Aorta (tissue), 5 donors: Measurements from ENCODE around the gene FAM3A. TPM values are rescaled to one million over a fixed set of nuclear protein-coding genes. Genes with fewer than 3 reads are reported as not detected.
"Not testable (repeated sequence)": the region's sequence is repeated elsewhere in the genome, so short reads cannot be mapped to it uniquely, and the experiment has no call there.

Source experiments
- ATAC-seq: fragments of 200-7000 bp; cut with Tn5 transposase; one replicate; pipeline ENCODE4 v1.9.1; 2022; ENCODE audit warnings: moderate library complexity; ENCODE audit not compliant: low FRiP score
- DNase-seq, 2 donors: peaks; one replicate each; pipeline ENCODE4 v3.0.0-alpha.2; 2020
- H3K27ac ChIP-seq, 2 donors: one replicate each; pipeline ENCODE4 v1.5.1; 2013; ENCODE audit warnings: low read length in 2 of 2, mild to moderate bottlenecking in 2 of 2, moderate library complexity in 2 of 2, control low read depth in 1 of 2, inconsistent platforms in 1 of 2, low read depth in 1 of 2
- H3K27me3 ChIP-seq, 2 donors: one replicate each; pipeline ENCODE4 v1.6.1; 2013; ENCODE audit warnings: control low read depth in 1 of 2, low read length in 1 of 2, mild to moderate bottlenecking in 1 of 2, moderate library complexity in 1 of 2; ENCODE audit not compliant: insufficient read depth in 2 of 2, control insufficient read depth in 1 of 2
- H3K36me3 ChIP-seq, 2 donors: one replicate each; pipeline ENCODE4 v1.6.1; 2013; ENCODE audit warnings: control low read depth in 1 of 2, low read length in 1 of 2, mild to moderate bottlenecking in 1 of 2; ENCODE audit not compliant: insufficient read depth in 2 of 2, control insufficient read depth in 1 of 2
- H3K4me1 ChIP-seq, 2 donors: one replicate each; pipeline ENCODE4 v1.6.1; 2013; ENCODE audit warnings: low read length in 2 of 2, control low read depth in 1 of 2, mild to moderate bottlenecking in 1 of 2, moderate library complexity in 1 of 2; ENCODE audit not compliant: insufficient read depth in 2 of 2, control insufficient read depth in 1 of 2
- H3K4me3 ChIP-seq, 2 donors: one replicate each; pipeline ENCODE4 v1.5.1; 2013; ENCODE audit warnings: low read length in 2 of 2, control low read depth in 1 of 2, mild to moderate bottlenecking in 1 of 2
- H3K9me3 ChIP-seq: one replicate; pipeline ENCODE4 v1.6.1; 2013; ENCODE audit warnings: mild to moderate bottlenecking, low read length; ENCODE audit not compliant: control insufficient read depth
- WGBS, 2 donors: extraction: QIAGEN DNeasy Blood & Tissue Kit; methylation state at CpG; one replicate each; pipeline ENCODE4 v1.1.7; 2013; 5-methylcytosine and 5-hydroxymethylcytosine counted together
- intact Hi-C, 2 donors: fragments of 100-400 bp; cut with DNase I; formaldehyde crosslinking; loops; one replicate each; pipeline versions ENCODE4 v1.14.2 to v1.15.0; 2022
- polyA plus RNA-seq, 2 donors: library from polyadenylated mRNA; stranded (reverse); fragments of 200-250 nt; gene quantifications; one replicate each; pipeline ENCODE4 v1.2.3, GENCODE V29; 2013
- total RNA-seq, 2 donors: library from RNA; stranded (reverse); fragmentation: NEBNext Ultra II Directional; extraction: Animal tissue kit (Norgen Biotek cat#: 25700); gene quantifications; one replicate each; pipeline ENCODE4 v1.2.1, GENCODE V29; 2021
- donor health status: healthy with polysubstance abuse.
- donor health status: Bipolar disorder and iron deficiency.
- donor health status: DM: no; HTN: no; CAD: no.
- donor health status: DM: no; HTN: no; CAD: no.
- donor health status: DM: yes; HTN: yes; CAD: no.

Gene FAM3A
- total and polyA plus RNA-seq, 4 donors: 26.1 to 101 (median 38.0) TPM

- H3K4me3 ChIP-seq, DNase-seq, intact Hi-C loops, H3K4me1 ChIP-seq, H3K36me3 ChIP-seq, ATAC-seq, H3K9me3 ChIP-seq, H3K27me3 ChIP-seq: not testable (repeated sequence)
- 78 to 79% methylated on average over 7 of the region's 7 CpGs for WGBS, 2 donors
- H3K27ac ChIP-seq: peak overlapping the region in 1 of 2 donors; percentile 87
Observed at GRCh38 chrX:154540365-154540764, 24.3 kb upstream of the FAM3A start.

- no peaks in the 10 kb centered on the region for H3K36me3 ChIP-seq
- H3K27ac ChIP-seq: no peak overlapping the region
- 87 to 92% methylated on average over 8 of the region's 8 CpGs for WGBS, 2 donors
- intact Hi-C loops: loop anchor here (5.0 to 10.0 kb wide), 2 partner anchors 134 to 1582 kb away; partner anchors contain the start of gene DNASE1L1 (in 1 of the 2)
- no peak overlapping the region for H3K4me3 ChIP-seq
- H3K27me3 ChIP-seq: no peaks in the 10 kb centered on the region
- DNase-seq: no peak
- no peak for ATAC-seq
- H3K4me1 ChIP-seq: no peaks in the 10 kb centered on the region
- H3K9me3 ChIP-seq: no peaks in the 10 kb centered on the region
Observed at GRCh38 chrX:154539077-154539476, 23.0 kb upstream of the FAM3A start.

GRCh38 chrX:154535892-154536291 is 19.9 kb upstream of the FAM3A start:
- intact Hi-C loops: loop anchor here (5.0 to 10.0 kb wide), 2 partner anchors 131 to 1579 kb away; partner anchors contain the start of gene DNASE1L1 (in 1 of the 2)
- Histone ChIP-seq H3K27ac (no peak overlapping the region), H3K36me3 (no peaks in the 10 kb centered on the region), H3K27me3 (no peaks in the 10 kb centered on the region), H3K9me3 (no peaks in the 10 kb centered on the region), H3K4me3 (no peak overlapping the region), H3K4me1 (no peaks in the 10 kb centered on the region)
- WGBS, 2 donors: 83 to 85% methylated on average over 9 of the region's 9 CpGs
- ATAC-seq (no peak), DNase-seq (no peak)

GRCh38 chrX:154534526-154535322 is 18.7 kb upstream of the FAM3A start:
- no peaks in the 10 kb centered on the region for H3K27me3 ChIP-seq
- peak; percentile 93 to 97 for DNase-seq
- intact Hi-C loops: loop anchor here (5.0 to 10.0 kb wide), 3 partner anchors 130 to 1577 kb away; partner anchors contain the start of genes DNASE1L1 (in 1 of the 2) and RPL10 (in 1 of the 2)
- ATAC-seq: peak; percentile 94
- H3K4me3 ChIP-seq: no peak overlapping the region
- H3K36me3 ChIP-seq: no peaks in the 10 kb centered on the region
- no peaks in the 10 kb centered on the region for H3K4me1 ChIP-seq
- no peaks in the 10 kb centered on the region for H3K9me3 ChIP-seq
- WGBS, 2 donors: 11 to 21% methylated on average over 34 of the region's 34 CpGs
- peak overlapping the region in 1 of 2 donors; percentile 2 for H3K27ac ChIP-seq

- 91 to 95% methylated on average over 23 of the region's 23 CpGs for WGBS, 2 donors
- no peaks in the 10 kb centered on the region for H3K36me3 ChIP-seq
- H3K27ac ChIP-seq: no peak overlapping the region
- DNase-seq (no peak), ATAC-seq (no peak)
- no peaks in the 10 kb centered on the region for H3K4me1 ChIP-seq
- H3K27me3 ChIP-seq: no peaks in the 10 kb centered on the region
- H3K9me3 ChIP-seq: no peaks in the 10 kb centered on the region
- H3K4me3 ChIP-seq: no peak overlapping the region
- intact Hi-C loops: loop anchor here (5.0 to 10.0 kb wide), 2 partner anchors 128 to 135 kb away; partner anchors contain the start of genes DNASE1L1 (in 1 of the 2) and RPL10 (in 1 of the 2)
Observed at GRCh38 chrX:154532690-154533089, 16.7 kb upstream of the FAM3A start.

GRCh38 chrX:154531626-154532025 is 15.6 kb upstream of the FAM3A start:
- H3K36me3 ChIP-seq: no peaks in the 10 kb centered on the region
- peak overlapping the region in 1 of 2 donors; percentile 29 for H3K27ac ChIP-seq
- H3K4me1 ChIP-seq: no peaks in the 10 kb centered on the region
- 5 to 46% methylated on average over 13 to 16 of the region's 16 CpGs for whole genome bisulfite sequencing, 2 donors
- H3K9me3 ChIP-seq: no peaks in the 10 kb centered on the region
- DNase-seq (peak; percentile 81 to 89), ATAC-seq (peak; percentile 50)
- H3K27me3 ChIP-seq: no peaks in the 10 kb centered on the region
- intact Hi-C loops: loop anchor here (5.0 to 10.0 kb wide), 2 partner anchors 127 to 134 kb away; partner anchors contain the start of genes DNASE1L1 (in 1 of the 2) and RPL10 (in 1 of the 2)
- H3K4me3 ChIP-seq: no peak overlapping the region

- no peaks in the 10 kb centered on the region for H3K4me1 ChIP-seq
- 86 to 88% methylated on average over 11 of the region's 11 CpGs for WGBS, 2 donors
- ATAC-seq (no peak), DNase-seq (no peak)
- no peaks in the 10 kb centered on the region for H3K36me3 ChIP-seq
- intact Hi-C loops: loop anchor here (5.0 to 10.0 kb wide), 2 partner anchors 125 to 133 kb away; partner anchors contain the start of genes DNASE1L1 (in 1 of the 2) and RPL10 (in 1 of the 2)
- H3K9me3 ChIP-seq: no peaks in the 10 kb centered on the region
- H3K27me3 ChIP-seq: no peaks in the 10 kb centered on the region
- no peak overlapping the region for H3K4me3 ChIP-seq
- H3K27ac ChIP-seq: peak overlapping the region in 1 of 2 donors; percentile 16
Observed at GRCh38 chrX:154530286-154530685, 14.3 kb upstream of the FAM3A start.

- WGBS, 2 donors: 68 to 71% methylated on average over 6 of the region's 6 CpGs
- H3K27ac ChIP-seq: no peak overlapping the region
- no peak for ATAC-seq
- no peaks in the 10 kb centered on the region for H3K36me3 ChIP-seq
- no peak overlapping the region for H3K4me3 ChIP-seq
- H3K27me3 ChIP-seq: no peaks in the 10 kb centered on the region
- H3K9me3 ChIP-seq: no peaks in the 10 kb centered on the region
- no peak for DNase-seq
- intact Hi-C loops: no loop called here
- no peaks in the 10 kb centered on the region for H3K4me1 ChIP-seq
Observed at GRCh38 chrX:154529206-154529612, 13.2 kb upstream of the FAM3A start.
